Thyroid gland (tissue), 4 donors: ENCODE measurements around the gene NFIA.

ENCODE experiments used
- CTCF ChIP-seq, 6 experiments: fragments of 200-600 bp in 3 of 6; fragments of 450-650 bp in 3 of 6; sonication (generic) in 3 of 6; IDR thresholded peaks; one replicate each; pipeline ENCODE4 v1.5.1; 2016 to 2019; ENCODE audit warnings: antibody characterized with exemption in 6 of 6, mild to moderate bottlenecking in 2 of 6, inconsistent platforms in 1 of 6, moderate library complexity in 1 of 6
- POLR2A ChIP-seq, 2 donors: fragments of 450-650 bp; IDR thresholded peaks; one replicate each; pipeline ENCODE4 v1.6.1; 2017; ENCODE audit warnings: antibody characterized with exemption in 2 of 2, mild to moderate bottlenecking in 2 of 2, moderate library complexity in 1 of 2

GRCh38 chr1:61434276-61434675 is 351.9 kb downstream of the NFIA start:
- TF ChIP-seq POLR2A (IDR thresholded peaks at IDR 0.05) = no peak
- no peak for TF ChIP-seq CTCF (IDR thresholded peaks at IDR 0.05)
